HG02623 (cell line): ENCODE results near the gene AKAP5.

Experiments
- ATAC-seq: cut with Tn5 transposase; IDR thresholded peaks from one replicate; pipeline ENCODE4 v1.9.1; 2021; ENCODE audit warnings: moderate library complexity; ENCODE audit not compliant: unreplicated experiment

Gene AKAP5

GRCh38 chr14:64522591-64523355 is 57.5 kb downstream of the AKAP5 start:
- ATAC-seq: no peak
